Large intestine (tissue), 3 donors: ENCODE data around the gene VEZT. TPM values are rescaled to one million over a fixed set of nuclear protein-coding genes. Genes with fewer than 3 reads are reported as not detected.
"Not testable (repeated sequence)": the region's sequence is repeated elsewhere in the genome, so short reads cannot be mapped to it uniquely, and the experiment has no call there.

Experiments used
- DNase-seq, 2 donors: peaks; one replicate each; pipeline versions ENCODE4 v3.0.0 to v3.0.0-alpha.2; 2013
- H3K27ac ChIP-seq: one replicate; pipeline ENCODE4 v1.5.1; 2013; ENCODE audit warnings: low read length
- H3K27me3 ChIP-seq: 2 replicates; pipeline ENCODE4 v1.6.1; 2013; ENCODE audit warnings: low read length; ENCODE audit not compliant: control insufficient read depth, insufficient read depth
- H3K36me3 ChIP-seq: 2 replicates; pipeline ENCODE4 v1.6.1; 2013; ENCODE audit warnings: low read length; ENCODE audit not compliant: control insufficient read depth, insufficient read depth
- H3K4me1 ChIP-seq: one replicate; pipeline ENCODE4 v1.6.1; 2013; ENCODE audit warnings: low read length; ENCODE audit not compliant: control insufficient read depth, insufficient read depth
- H3K4me3 ChIP-seq: one replicate; pipeline ENCODE4 v1.5.1; 2013; ENCODE audit warnings: low read length
- H3K9me3 ChIP-seq: one replicate; pipeline ENCODE4 v1.6.1; 2013; ENCODE audit warnings: mild to moderate bottlenecking, low read depth, low read length, moderate library complexity; ENCODE audit not compliant: control insufficient read depth
- WGBS: methylation state at CpG from one replicate; pipeline ENCODE4 v1.1.5; 2013; ENCODE audit warnings: low lambda C conversion rate; ENCODE audit not compliant: insufficient coverage; 5-methylcytosine and 5-hydroxymethylcytosine counted together
- polyA plus RNA-seq: library from polyadenylated mRNA; unstranded; fragments of 120-200 nt; gene quantifications from one replicate; pipeline ENCODE4 v1.2.1, GENCODE V29; 2013

The VEZT gene
- polyA plus RNA-seq, 1 donor, result 61.2 TPM

DNA sequence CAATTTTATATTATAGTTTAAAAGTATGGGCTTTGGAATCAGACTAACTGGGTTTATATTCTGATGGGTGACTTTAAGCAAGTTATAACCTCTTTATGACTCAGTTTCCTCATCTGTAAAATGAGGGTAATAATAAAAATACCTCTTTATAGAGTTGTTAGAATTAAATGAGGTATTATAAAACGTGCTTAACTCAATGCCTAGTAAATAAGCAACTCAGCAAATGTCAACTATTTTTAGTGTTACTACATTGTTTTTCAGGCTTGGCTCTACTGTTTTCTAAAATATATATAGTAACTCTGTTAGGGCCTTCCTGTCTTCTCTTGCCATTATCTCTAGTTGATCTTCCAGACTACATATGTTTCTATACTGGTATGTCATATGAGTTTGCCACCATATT, 20.5 kb downstream of the VEZT start:
- H3K27me3 ChIP-seq, result no peaks in the 10 kb centered on the region
- no peak overlapping the region for H3K4me3 ChIP-seq
- DNase-seq, result no peak
- 100% methylated on average over 1 of the region's 1 CpG for WGBS
- no peak overlapping the region for H3K27ac ChIP-seq
- peaks cover 17% of the 10 kb centered on the region for H3K36me3 ChIP-seq
- H3K9me3 ChIP-seq, result peaks cover 12% of the 10 kb centered on the region
- no peaks in the 10 kb centered on the region for H3K4me1 ChIP-seq

DNA sequence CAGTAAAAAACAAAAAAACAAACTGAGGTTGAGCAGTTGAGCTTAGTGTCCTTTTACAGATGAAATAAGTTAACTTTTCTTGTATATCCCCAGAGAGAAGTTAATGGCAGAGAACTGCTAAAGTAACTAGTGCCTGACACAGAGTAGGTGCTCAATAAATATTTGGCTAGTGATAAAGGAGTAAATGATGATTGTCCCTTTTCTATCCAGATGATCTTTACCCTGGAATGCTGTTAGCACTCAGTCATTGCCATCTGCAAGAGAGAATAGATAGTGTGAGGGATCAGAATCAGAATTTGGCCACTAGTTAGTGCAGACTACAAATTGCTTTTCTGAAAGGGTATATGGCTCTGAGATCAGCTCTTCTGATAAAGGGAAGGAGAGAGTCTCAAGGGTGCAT, 21.6 kb downstream of the VEZT start:
- Histone ChIP-seq H3K27me3 (no peaks in the 10 kb centered on the region), H3K9me3 (peaks cover 10% of the 10 kb centered on the region), H3K4me1 (no peaks in the 10 kb centered on the region), H3K27ac (no peak overlapping the region), H3K4me3 (no peak overlapping the region), H3K36me3 (peaks cover 26% of the 10 kb centered on the region)
- DNase-seq, result no peak

DNA sequence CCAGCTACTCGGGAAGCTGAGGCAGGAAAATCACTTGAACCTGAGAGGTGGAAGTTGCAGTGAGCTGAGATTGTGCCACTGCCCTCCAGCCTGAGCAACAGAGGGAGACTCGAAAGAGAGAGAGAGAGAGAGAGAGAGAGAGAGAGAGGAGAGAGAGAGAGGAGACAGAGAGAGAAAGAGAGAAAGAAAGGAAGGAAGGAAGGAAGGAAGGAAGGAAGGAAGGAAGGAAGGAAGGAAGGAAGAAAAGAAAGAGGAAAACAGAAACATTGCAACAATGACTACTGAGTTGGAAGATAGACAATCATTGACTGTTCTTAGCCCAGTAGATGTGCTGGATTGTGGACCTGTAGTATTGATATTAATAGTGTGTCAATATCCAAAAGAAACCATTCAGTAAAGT, 22.2 kb downstream of the VEZT start:
- H3K27me3 ChIP-seq, DNase-seq, H3K4me3 ChIP-seq, H3K27ac ChIP-seq, H3K9me3 ChIP-seq, H3K4me1 ChIP-seq: not testable (repeated sequence)
- peaks cover 23% of the 10 kb centered on the region for H3K36me3 ChIP-seq
- 100% methylated on average over 1 of the region's 2 CpGs for WGBS

GRCh38 chr12:95240556-95240955, 22.9 kb downstream of the VEZT start:
- 100% methylated on average over 2 of the region's 2 CpGs for WGBS
- Histone ChIP-seq H3K27ac (no peak overlapping the region), H3K36me3 (peaks cover 23% of the 10 kb centered on the region), H3K9me3 (peaks cover 8% of the 10 kb centered on the region), H3K4me1 (no peaks in the 10 kb centered on the region), H3K4me3 (no peak overlapping the region), H3K27me3 (no peaks in the 10 kb centered on the region)
- DNase-seq, result no peak

- not testable (repeated sequence) for H3K27ac ChIP-seq, DNase-seq, H3K27me3 ChIP-seq, H3K9me3 ChIP-seq, H3K4me3 ChIP-seq, H3K4me1 ChIP-seq
- WGBS, result 67% methylated on average over 1 of the region's 6 CpGs
- peaks cover 23% of the 10 kb centered on the region for H3K36me3 ChIP-seq
Observed at GRCh38 chr12:95241138-95241537, 23.5 kb downstream of the VEZT start.

GRCh38 chr12:95241761-95242506, 24.3 kb downstream of the VEZT start:
- DNase-seq, result no peak
- Histone ChIP-seq H3K27ac (no peak overlapping the region), H3K36me3 (peaks cover 20% of the 10 kb centered on the region), H3K4me1 (no peaks in the 10 kb centered on the region), H3K9me3 (peaks cover 2% of the 10 kb centered on the region), H3K27me3 (no peaks in the 10 kb centered on the region), H3K4me3 (no peak overlapping the region)
- 100% methylated on average over 2 of the region's 4 CpGs for WGBS

GRCh38 chr12:95243497-95244183, 26.0 kb downstream of the VEZT start:
- peaks cover 2% of the 10 kb centered on the region for H3K9me3 ChIP-seq
- H3K4me1 ChIP-seq, result no peaks in the 10 kb centered on the region
- H3K27ac ChIP-seq, result no peak overlapping the region
- peaks cover 20% of the 10 kb centered on the region for H3K36me3 ChIP-seq
- no peak overlapping the region for H3K4me3 ChIP-seq
- H3K27me3 ChIP-seq, result no peaks in the 10 kb centered on the region
- no peak for DNase-seq
- WGBS, result no CpG with 5 or more reads among the region's 4 CpGs

DNA sequence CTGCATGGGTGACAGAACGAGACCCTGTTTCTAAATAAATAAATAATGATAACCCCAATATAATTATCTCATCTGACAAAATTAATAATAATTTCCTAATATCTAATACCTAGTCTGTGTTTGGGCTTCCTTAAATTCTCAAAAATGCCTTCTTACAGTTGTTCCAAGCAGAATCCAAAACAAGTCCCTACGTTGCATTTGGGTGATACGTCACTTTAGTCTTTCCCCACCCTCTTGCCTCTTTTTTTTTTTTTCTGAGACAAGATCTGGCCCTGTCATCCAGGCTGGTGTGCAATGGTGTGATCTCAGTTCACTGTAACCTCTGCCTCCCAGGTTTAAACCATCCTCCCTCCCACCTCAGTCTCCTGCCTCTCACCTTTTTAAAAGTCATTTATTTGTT, 26.7 kb downstream of the VEZT start:
- H3K27ac ChIP-seq, result no peak overlapping the region
- no peaks in the 10 kb centered on the region for H3K27me3 ChIP-seq
- WGBS, result 100% methylated on average over 2 of the region's 3 CpGs
- DNase-seq, result no peak
- no peaks in the 10 kb centered on the region for H3K4me1 ChIP-seq
- no peak overlapping the region for H3K4me3 ChIP-seq
- H3K36me3 ChIP-seq, result peaks cover 20% of the 10 kb centered on the region
- H3K9me3 ChIP-seq, result peaks cover 2% of the 10 kb centered on the region

DNA sequence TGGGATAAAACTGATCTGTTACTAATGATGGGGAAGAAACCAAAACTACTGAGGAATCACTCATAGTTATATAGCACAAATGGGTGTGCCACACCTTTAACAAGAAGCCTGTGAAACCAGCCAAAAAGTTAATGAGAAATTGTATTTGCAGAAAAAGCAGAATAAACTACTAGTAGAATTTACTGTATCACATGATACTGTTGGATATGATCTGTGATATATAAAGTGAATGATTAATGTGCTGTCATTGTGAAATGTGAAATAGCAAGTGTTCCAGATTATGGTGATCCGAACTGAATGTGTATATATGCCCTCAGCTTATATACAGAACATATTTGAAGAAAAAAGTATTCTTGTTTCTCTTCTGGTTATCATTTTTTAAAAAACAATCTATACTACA, 30.5 kb downstream of the VEZT start:
- no peak for DNase-seq
- Histone ChIP-seq H3K36me3 (peaks cover 15% of the 10 kb centered on the region), H3K4me1 (no peaks in the 10 kb centered on the region), H3K27ac (no peak overlapping the region), H3K9me3 (no peaks in the 10 kb centered on the region), H3K27me3 (no peaks in the 10 kb centered on the region), H3K4me3 (no peak overlapping the region)
- WGBS, result 60% methylated on average over 1 of the region's 1 CpG

DNA sequence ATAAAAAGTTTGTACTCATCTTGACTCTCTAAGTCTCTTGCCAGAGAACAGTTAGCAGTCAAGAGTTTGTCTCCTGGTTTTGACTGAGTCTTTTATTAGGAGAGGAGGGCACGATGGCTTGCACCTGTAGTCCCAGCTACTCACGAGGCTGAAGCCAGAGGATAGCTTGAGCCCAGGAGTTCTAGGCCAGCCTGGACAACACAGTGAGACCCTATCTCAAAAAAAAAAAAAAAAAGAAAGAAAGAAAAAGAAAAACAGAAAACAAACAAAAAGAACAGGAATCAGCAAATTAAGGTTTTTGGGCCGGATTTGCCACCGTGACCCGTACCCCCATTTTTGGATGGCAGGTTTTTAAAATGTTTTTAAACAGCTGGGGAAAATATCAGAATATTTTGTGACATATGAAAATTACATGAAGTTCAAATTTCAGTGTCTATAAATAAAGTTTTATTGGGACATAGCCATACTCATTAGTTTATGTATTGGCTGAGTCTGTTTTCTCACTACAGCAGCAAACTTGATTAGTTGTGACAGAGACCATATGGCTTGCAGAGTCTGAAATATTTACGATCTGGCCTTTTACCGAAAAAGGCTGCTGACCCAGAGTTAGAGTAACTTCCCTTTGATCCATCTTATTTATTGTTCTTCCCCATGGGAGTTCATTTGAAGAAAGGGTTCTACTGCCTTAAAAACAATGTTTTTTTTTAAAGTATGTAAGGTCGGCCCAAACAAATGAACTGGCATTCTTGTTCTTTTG, 31.2 kb downstream of the VEZT start:
- Histone ChIP-seq H3K9me3 (no peaks in the 10 kb centered on the region), H3K27me3 (no peaks in the 10 kb centered on the region), H3K27ac (no peak overlapping the region), H3K4me3 (no peak overlapping the region), H3K4me1 (no peaks in the 10 kb centered on the region), H3K36me3 (peaks cover 11% of the 10 kb centered on the region)
- no peak for DNase-seq
- 92% methylated on average over 5 of the region's 8 CpGs for WGBS
